B cell (primary cell): ENCODE measurements around the gene FBN1. TPM values are rescaled to one million over a fixed set of nuclear protein-coding genes. Genes with fewer than 3 reads are reported as not detected.

Source experiments
- ATAC-seq: fragments of 200-7000 bp; cut with Tn5 transposase; one replicate; pipeline ENCODE4 v1.10.0; 2021; ENCODE audit warnings: low read depth, mild to moderate bottlenecking, moderate number of reproducible peaks, moderate library complexity
- CTCF ChIA-PET: fragments of 350-600 bp; sonication (Branson Sonifier 250); formaldehyde crosslinking; loops from one replicate; lab custom pipeline; 2021; ENCODE audit warnings: antibody characterized with exemption, inconsistent platforms; lab: Charles Lee
- POLR2A ChIA-PET: fragments of 350-600 bp; sonication (Branson Sonifier 250); formaldehyde crosslinking; loops from one replicate; lab custom pipeline; 2021; ENCODE audit warnings: antibody characterized with exemption; lab: Charles Lee
- DNase-seq: peaks from one replicate; pipeline ENCODE4 v3.0.0; 2013
- H2AFZ ChIP-seq: 2 replicates; pipeline ENCODE4 v1.6.1; 2012; ENCODE audit warnings: mild to moderate bottlenecking, low read depth, low read length; ENCODE audit not compliant: insufficient read depth, poor library complexity, severe bottlenecking
- H3K27ac ChIP-seq, 2 donors: 1 replicate in 1 of 2; 2 replicates in 1 of 2; pipeline ENCODE4 v1.5.1; 2012 to 2013; ENCODE audit warnings: low read length in 2 of 2, mild to moderate bottlenecking in 2 of 2, moderate library complexity in 1 of 2
- H3K27me3 ChIP-seq, 4 experiments: fragments of 200-600 bp in 1 of 4; sonication (generic) in 1 of 4; replicated peaks in 1 of 4; 1 replicate in 2 of 4; 2 replicates in 2 of 4; pipeline versions ENCODE4 v1.6.1 to v1.7.0; 2013 to 2016; ENCODE audit warnings: low read length in 3 of 4, mild to moderate bottlenecking in 2 of 4, mixed read lengths in 1 of 4, moderate library complexity in 1 of 4; ENCODE audit not compliant: insufficient read depth in 4 of 4, control insufficient read depth in 3 of 4; ENCODE audit errors: control extremely low read depth in 1 of 4
- H3K36me3 ChIP-seq, 2 experiments: replicated peaks in 1 of 2; 1 replicate in 1 of 2; 2 replicates in 1 of 2; pipeline versions ENCODE4 v1.6.1 to v1.7.1; 2013; ENCODE audit warnings: low read length in 1 of 2; ENCODE audit not compliant: insufficient read depth in 2 of 2, control insufficient read depth in 1 of 2; ENCODE audit errors: control extremely low read depth in 1 of 2, extremely low read depth in 1 of 2
- H3K4me1 ChIP-seq, 2 donors: fragments of 200-600 bp in 1 of 2; sonication (generic) in 1 of 2; 1 replicate in 1 of 2; 2 replicates in 1 of 2; pipeline versions ENCODE4 v1.5.1 to v1.6.1; 2013 to 2017; ENCODE audit warnings: low read length in 2 of 2; ENCODE audit not compliant: control insufficient read depth in 2 of 2, insufficient read depth in 2 of 2
- H3K4me2 ChIP-seq: replicated peaks from 2 replicates; pipeline ENCODE3; 2012; ENCODE audit warnings: mild to moderate bottlenecking, low read depth, low read length; ENCODE audit not compliant: poor library complexity, severe bottlenecking
- H3K4me3 ChIP-seq, 5 experiments: fragments of 200-600 bp in 1 of 5; sonication (generic) in 1 of 5; 1 replicate in 3 of 5; 2 replicates in 2 of 5; pipeline versions ENCODE4 v1.5.1 to v1.7.0; 2011 to 2016; ENCODE audit warnings: low read length in 4 of 5, mild to moderate bottlenecking in 4 of 5, low read depth in 2 of 5, control low read depth in 1 of 5, moderate library complexity in 1 of 5; ENCODE audit not compliant: insufficient read depth in 1 of 5; ENCODE audit errors: control extremely low read depth in 1 of 5, extremely low read depth in 1 of 5
- H3K79me2 ChIP-seq: fragments of 200-600 bp; sonication (generic); one replicate; pipeline ENCODE4 v1.6.0; 2016; ENCODE audit warnings: low read length; ENCODE audit not compliant: control insufficient read depth, insufficient read depth
- H3K9ac ChIP-seq: fragments of 200-600 bp; sonication (generic); 2 replicates; pipeline ENCODE4 v1.6.1; 2017; ENCODE audit warnings: mild to moderate bottlenecking, low read length, moderate library complexity
- H3K9me3 ChIP-seq, 3 donors: one replicate each; pipeline versions ENCODE4 v1.6.1 to v1.7.1; 2013; ENCODE audit warnings: low read length in 2 of 3; ENCODE audit not compliant: control insufficient read depth in 2 of 3, insufficient read depth in 1 of 3; ENCODE audit errors: control extremely low read depth in 1 of 3
- H4K20me1 ChIP-seq: 2 replicates; pipeline ENCODE4 v1.6.0; 2012; ENCODE audit warnings: mild to moderate bottlenecking, low read length; ENCODE audit not compliant: insufficient read depth, control insufficient read depth, poor library complexity, severe bottlenecking
- H3K27ac Mint-ChIP-seq: one replicate; pipeline ENCODE4 v1.8.0; 2021; ENCODE audit warnings: mixed read lengths
- H3K27me3 Mint-ChIP-seq: one replicate; pipeline ENCODE4 v1.8.0; 2021; ENCODE audit warnings: mixed read lengths
- H3K4me1 Mint-ChIP-seq: one replicate; pipeline ENCODE4 v1.8.0; 2021; ENCODE audit warnings: mixed read lengths
- H3K4me3 Mint-ChIP-seq: one replicate; pipeline ENCODE4 v1.8.0; 2021; ENCODE audit warnings: mixed read lengths
- H3K9me3 Mint-ChIP-seq: one replicate; pipeline ENCODE4 v1.8.0; 2022; ENCODE audit warnings: mixed read lengths; ENCODE audit not compliant: insufficient read depth
- EZH2 ChIP-seq: IDR thresholded peaks from 2 replicates; pipeline ENCODE4 v1.6.1; 2012; ENCODE audit warnings: borderline replicate concordance, low read depth, mild to moderate bottlenecking, moderate library complexity, low read length; ENCODE audit not compliant: insufficient read depth, poor library complexity, severe bottlenecking
- whole genome bisulfite sequencing: methylation state at CpG from one replicate; pipeline ENCODE4 v1.1.5; 2013; ENCODE audit warnings: missing lambda C conversion rate; ENCODE audit not compliant: insufficient coverage; 5-methylcytosine and 5-hydroxymethylcytosine counted together
- intact Hi-C: fragments of 100-400 bp; cut with micrococcal nuclease; formaldehyde crosslinking; loops from one replicate; pipeline ENCODE4 v1.10.0; 2022
- polyA plus RNA-seq: library from polyadenylated mRNA; depleted of rRNA; stranded (reverse); fragments of >200 nt; gene quantifications from 2 replicates; pipeline ENCODE4 v1.2.3, GENCODE V29; 2012
- total RNA-seq, 2 donors: library from RNA; stranded (reverse); fragments of 120-200 nt in 1 of 2; gene quantifications; 1 replicate in 1 of 2; 2 replicates in 1 of 2; pipeline versions ENCODE4 v1.2.3 to v1.2.4, GENCODE V29; 2013 to 2022
- TF ChIP-seq, protein P1 (sequence below): fragments of 200-600 bp; IDR thresholded peaks from one replicate; pipeline ENCODE4 v1.8.0; 2022; ENCODE audit warnings: antibody characterized with exemption, mild to moderate bottlenecking

The FBN1 gene
- total and polyA plus RNA-seq, 2 donors (not counting 1 experiment from before 2014, with no cell fraction given), result 0.15 to 0.25 TPM

- Histone ChIP-seq H3K4me3 (no peak overlapping the region), H3K4me1 (no peaks in the 10 kb centered on the region), H2AFZ (no peak overlapping the region), H4K20me1 (no peaks in the 10 kb centered on the region), H3K9me3 (no peaks in the 10 kb centered on the region), H3K79me2 (no peaks in the 10 kb centered on the region), H3K9ac (no peak overlapping the region), H3K36me3 (no peaks in the 10 kb centered on the region), H3K4me2 (no peak overlapping the region), H3K27ac (no peak overlapping the region), H3K27me3 (no peaks in the 10 kb centered on the region)
- ChIA-PET POLR2A (no interaction called here), CTCF (interaction anchor here (0.6 kb wide), 1 partner anchor 125 kb away, joined by 3 read pairs; no protein-coding TSS in a partner anchor)
- Mint-ChIP-seq H3K27ac (no peak overlapping the region), H3K4me1 (no peaks in the 10 kb centered on the region), H3K9me3 (no peaks in the 10 kb centered on the region), H3K4me3 (no peak overlapping the region), H3K27me3 (peaks cover under 1% of the 10 kb centered on the region)
- WGBS, result no CpG with 5 or more reads among the region's 2 CpGs
- ATAC-seq (no peak), DNase-seq (no peak)
- no peak for TF ChIP-seq EZH2
- TF ChIP-seq, protein P1, sequence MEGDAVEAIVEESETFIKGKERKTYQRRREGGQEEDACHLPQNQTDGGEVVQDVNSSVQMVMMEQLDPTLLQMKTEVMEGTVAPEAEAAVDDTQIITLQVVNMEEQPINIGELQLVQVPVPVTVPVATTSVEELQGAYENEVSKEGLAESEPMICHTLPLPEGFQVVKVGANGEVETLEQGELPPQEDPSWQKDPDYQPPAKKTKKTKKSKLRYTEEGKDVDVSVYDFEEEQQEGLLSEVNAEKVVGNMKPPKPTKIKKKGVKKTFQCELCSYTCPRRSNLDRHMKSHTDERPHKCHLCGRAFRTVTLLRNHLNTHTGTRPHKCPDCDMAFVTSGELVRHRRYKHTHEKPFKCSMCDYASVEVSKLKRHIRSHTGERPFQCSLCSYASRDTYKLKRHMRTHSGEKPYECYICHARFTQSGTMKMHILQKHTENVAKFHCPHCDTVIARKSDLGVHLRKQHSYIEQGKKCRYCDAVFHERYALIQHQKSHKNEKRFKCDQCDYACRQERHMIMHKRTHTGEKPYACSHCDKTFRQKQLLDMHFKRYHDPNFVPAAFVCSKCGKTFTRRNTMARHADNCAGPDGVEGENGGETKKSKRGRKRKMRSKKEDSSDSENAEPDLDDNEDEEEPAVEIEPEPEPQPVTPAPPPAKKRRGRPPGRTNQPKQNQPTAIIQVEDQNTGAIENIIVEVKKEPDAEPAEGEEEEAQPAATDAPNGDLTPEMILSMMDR, result no peak
- intact Hi-C loops, result no loop called here
These were observed 111.5 kb downstream of the FBN1 start for GRCh38 chr15:48533982-48534381.

- Histone ChIP-seq H3K79me2 (no peaks in the 10 kb centered on the region), H3K4me2 (no peak overlapping the region), H3K36me3 (no peaks in the 10 kb centered on the region), H3K4me1 (no peaks in the 10 kb centered on the region), H3K27ac (no peak overlapping the region), H3K9me3 (no peaks in the 10 kb centered on the region), H3K27me3 (no peaks in the 10 kb centered on the region), H4K20me1 (no peaks in the 10 kb centered on the region), H3K4me3 (no peak overlapping the region), H2AFZ (no peak overlapping the region), H3K9ac (no peak overlapping the region)
- Mint-ChIP-seq H3K4me1 (no peaks in the 10 kb centered on the region), H3K27ac (no peak overlapping the region), H3K4me3 (no peak overlapping the region), H3K27me3 (no peaks in the 10 kb centered on the region), H3K9me3 (no peaks in the 10 kb centered on the region)
- ChIA-PET POLR2A (no interaction called here), CTCF (no interaction called here)
- intact Hi-C loops, result no loop called here
- ATAC-seq (no peak), DNase-seq (no peak)
- TF ChIP-seq, protein P1, result no peak
- no peak for TF ChIP-seq EZH2
These were observed 112.6 kb downstream of the FBN1 start for GRCh38 chr15:48532946-48533345.
